ENCODE measurements around the gene RUNDC1.

The RUNDC1 gene

DNA sequence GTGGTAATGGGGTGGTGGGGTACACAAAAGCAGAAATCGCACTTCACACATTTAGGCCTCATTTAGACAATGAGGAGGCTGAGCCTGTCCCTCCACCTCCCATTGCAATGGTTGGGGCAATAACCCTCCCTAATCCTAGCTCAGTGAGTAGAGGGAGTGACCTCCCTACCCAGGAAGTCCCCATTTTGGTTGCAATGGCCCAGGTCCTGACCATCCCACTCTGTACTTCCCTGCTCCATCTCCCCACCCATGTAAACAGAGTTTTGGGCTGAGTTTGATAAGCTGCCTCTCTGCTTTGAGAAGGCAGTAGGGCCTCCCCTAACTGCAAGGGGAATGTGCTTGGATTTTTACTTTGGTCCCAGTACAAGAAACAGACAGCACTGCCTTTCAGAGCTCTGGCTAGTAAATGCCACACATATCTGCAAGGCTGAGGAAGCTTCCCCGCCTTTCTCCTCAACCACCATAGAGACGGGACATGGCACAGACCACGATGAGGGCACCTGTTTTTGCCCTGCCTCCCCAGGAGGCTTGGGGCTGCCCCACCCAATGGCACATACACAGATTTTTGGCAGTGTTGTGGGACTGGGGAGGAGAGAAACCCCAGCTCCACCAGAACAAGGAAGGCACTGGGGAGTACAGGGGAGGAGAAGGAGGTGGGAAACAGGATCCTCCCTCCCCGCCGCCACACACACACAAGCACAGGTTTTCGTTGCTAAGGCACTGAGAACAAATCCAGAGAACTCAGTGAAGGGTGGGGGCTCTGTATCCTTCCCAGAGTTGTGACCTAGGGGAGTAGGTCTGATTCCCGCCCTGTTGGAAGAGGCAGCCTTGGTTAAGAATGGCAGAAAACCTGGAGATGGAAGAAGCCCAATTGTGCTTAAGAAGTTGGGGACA is 34.5 kb downstream of the RUNDC1 start:
- Histone ChIP-seq H2AFZ (ENCODE audit: low read depth, low read length) (no peak overlapping the region), H3K9ac (ENCODE audit: low read depth, low read length) (no peak overlapping the region), H4K20me1 (ENCODE audit: insufficient read depth, low read length) (no peaks in the 10 kb centered on the region), H3K4me3 (ENCODE audit: low read depth in 1 of 2, low read length in 2 of 2) (no peak overlapping the region), H3K4me2 (ENCODE audit: insufficient read depth, low read length) (no peak overlapping the region), H3K79me2 (ENCODE audit: insufficient read depth, low read length) (no peaks in the 10 kb centered on the region), H3K27me3 (ENCODE audit: insufficient read depth, low read length, poor library complexity) (no peaks in the 10 kb centered on the region), H3K4me1 (ENCODE audit: insufficient read depth, low read length) (no peaks in the 10 kb centered on the region), H3K9me3 (ENCODE audit: insufficient read depth, low read length, severe bottlenecking) (no peaks in the 10 kb centered on the region), H3K36me3 (ENCODE audit: insufficient read depth, low read length) (peaks cover 17% of the 10 kb centered on the region), H3K27ac (ENCODE audit: low read length) (no peak overlapping the region)
- no peak for DNase-seq
- TF ChIP-seq EZH2 (IDR thresholded peaks at IDR 0.05; ENCODE audit: borderline replicate concordance, low read depth, low read length, severe bottlenecking): no peak
- TF ChIP-seq, protein P1, sequence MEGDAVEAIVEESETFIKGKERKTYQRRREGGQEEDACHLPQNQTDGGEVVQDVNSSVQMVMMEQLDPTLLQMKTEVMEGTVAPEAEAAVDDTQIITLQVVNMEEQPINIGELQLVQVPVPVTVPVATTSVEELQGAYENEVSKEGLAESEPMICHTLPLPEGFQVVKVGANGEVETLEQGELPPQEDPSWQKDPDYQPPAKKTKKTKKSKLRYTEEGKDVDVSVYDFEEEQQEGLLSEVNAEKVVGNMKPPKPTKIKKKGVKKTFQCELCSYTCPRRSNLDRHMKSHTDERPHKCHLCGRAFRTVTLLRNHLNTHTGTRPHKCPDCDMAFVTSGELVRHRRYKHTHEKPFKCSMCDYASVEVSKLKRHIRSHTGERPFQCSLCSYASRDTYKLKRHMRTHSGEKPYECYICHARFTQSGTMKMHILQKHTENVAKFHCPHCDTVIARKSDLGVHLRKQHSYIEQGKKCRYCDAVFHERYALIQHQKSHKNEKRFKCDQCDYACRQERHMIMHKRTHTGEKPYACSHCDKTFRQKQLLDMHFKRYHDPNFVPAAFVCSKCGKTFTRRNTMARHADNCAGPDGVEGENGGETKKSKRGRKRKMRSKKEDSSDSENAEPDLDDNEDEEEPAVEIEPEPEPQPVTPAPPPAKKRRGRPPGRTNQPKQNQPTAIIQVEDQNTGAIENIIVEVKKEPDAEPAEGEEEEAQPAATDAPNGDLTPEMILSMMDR (IDR thresholded peaks at IDR 0.05; ENCODE audit: borderline replicate concordance, extremely low read depth, low read length, poor library complexity, severe bottlenecking): no peak
- ATAC-seq (ENCODE audit: insufficient read depth, low read depth): no peak

DNA sequence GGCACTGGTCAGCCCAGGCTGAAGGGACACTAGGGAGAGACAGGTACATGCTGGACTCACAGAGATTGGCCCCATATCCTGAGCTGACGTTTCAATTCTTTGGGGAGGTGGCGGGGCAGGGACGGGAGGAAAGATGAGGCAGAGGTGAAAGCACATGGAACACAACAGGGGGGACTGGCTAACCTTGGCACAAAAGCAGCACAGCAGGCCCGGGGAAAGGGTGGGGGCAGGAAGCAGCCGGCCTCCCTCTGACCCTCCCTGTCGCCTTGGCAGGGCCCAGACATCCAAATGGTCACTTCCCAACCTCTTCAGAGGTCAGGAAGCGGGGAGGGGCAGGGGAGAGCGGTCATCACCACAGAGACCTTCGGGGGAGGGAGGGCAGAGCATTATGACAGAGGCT is 35.2 kb downstream of the RUNDC1 start:
- H3K9me3 ChIP-seq (ENCODE audit: insufficient read depth, low read length, severe bottlenecking): no peaks in the 10 kb centered on the region
- no peaks in the 10 kb centered on the region for H3K27me3 ChIP-seq (ENCODE audit: insufficient read depth, low read length, poor library complexity)
- H3K4me3 ChIP-seq (ENCODE audit: low read depth in 1 of 2, low read length in 2 of 2): no peak overlapping the region
- no peak for TF ChIP-seq EZH2 (IDR thresholded peaks at IDR 0.05; ENCODE audit: borderline replicate concordance, low read depth, low read length, severe bottlenecking)
- TF ChIP-seq, protein P1 (IDR thresholded peaks at IDR 0.05; ENCODE audit: borderline replicate concordance, extremely low read depth, low read length, poor library complexity, severe bottlenecking): no peak
- no peak overlapping the region for H3K27ac ChIP-seq (ENCODE audit: low read length)
- no peaks in the 10 kb centered on the region for H3K79me2 ChIP-seq (ENCODE audit: insufficient read depth, low read length)
- no peak overlapping the region for H3K9ac ChIP-seq (ENCODE audit: low read depth, low read length)
- H2AFZ ChIP-seq (ENCODE audit: low read depth, low read length): no peak overlapping the region
- H3K36me3 ChIP-seq (ENCODE audit: insufficient read depth, low read length): peaks cover 17% of the 10 kb centered on the region
- H3K4me2 ChIP-seq (ENCODE audit: insufficient read depth, low read length): no peak overlapping the region
- ATAC-seq (ENCODE audit: insufficient read depth, low read depth) (no peak), DNase-seq (no peak)
- H3K4me1 ChIP-seq (ENCODE audit: insufficient read depth, low read length): no peaks in the 10 kb centered on the region
- no peaks in the 10 kb centered on the region for H4K20me1 ChIP-seq (ENCODE audit: insufficient read depth, low read length)

DNA sequence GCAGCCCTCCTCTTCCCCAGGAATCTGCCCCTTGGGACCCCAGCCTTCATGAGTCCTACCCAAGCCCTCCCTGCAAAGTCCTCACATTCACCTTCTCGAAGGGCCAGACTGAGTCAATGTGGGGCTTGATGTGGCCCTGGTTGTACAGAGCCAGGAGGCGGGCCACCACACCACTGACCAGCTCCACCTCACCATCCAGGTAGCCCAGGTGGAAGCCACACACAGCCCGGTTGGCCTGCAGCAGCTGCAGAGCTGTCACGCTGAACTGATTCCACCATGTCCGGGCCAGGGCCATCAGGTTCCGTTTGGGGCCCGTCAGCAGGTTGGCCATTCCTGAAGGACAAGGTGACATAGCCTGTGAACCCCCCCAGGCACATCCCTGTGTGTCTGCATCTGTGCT is 35.9 kb downstream of the RUNDC1 start:
- Histone ChIP-seq H3K27me3 (ENCODE audit: insufficient read depth, low read length, poor library complexity) (no peaks in the 10 kb centered on the region), H3K9me3 (ENCODE audit: insufficient read depth, low read length, severe bottlenecking) (no peaks in the 10 kb centered on the region), H3K4me2 (ENCODE audit: insufficient read depth, low read length) (no peak overlapping the region), H2AFZ (ENCODE audit: low read depth, low read length) (no peak overlapping the region), H3K79me2 (ENCODE audit: insufficient read depth, low read length) (no peaks in the 10 kb centered on the region), H3K4me1 (ENCODE audit: insufficient read depth, low read length) (peaks cover 5% of the 10 kb centered on the region), H4K20me1 (ENCODE audit: insufficient read depth, low read length) (no peaks in the 10 kb centered on the region), H3K27ac (ENCODE audit: low read length) (no peak overlapping the region), H3K9ac (ENCODE audit: low read depth, low read length) (no peak overlapping the region), H3K36me3 (ENCODE audit: insufficient read depth, low read length) (peaks cover 17% of the 10 kb centered on the region), H3K4me3 (ENCODE audit: low read depth in 1 of 2, low read length in 2 of 2) (no peak overlapping the region)
- no peak for DNase-seq
- no peak for ATAC-seq (ENCODE audit: insufficient read depth, low read depth)
- TF ChIP-seq, protein P1 (IDR thresholded peaks at IDR 0.05; ENCODE audit: borderline replicate concordance, extremely low read depth, low read length, poor library complexity, severe bottlenecking): no peak
- no peak for TF ChIP-seq EZH2 (IDR thresholded peaks at IDR 0.05; ENCODE audit: borderline replicate concordance, low read depth, low read length, severe bottlenecking)
